Heart right ventricle (tissue), 16 donors: ENCODE measurements around the gene TRMT112. TPM values are rescaled to one million over a fixed set of nuclear protein-coding genes. Genes with fewer than 3 reads are reported as not detected.

Experiments
- ATAC-seq, 8 donors: fragments of 200-7000 bp; cut with Tn5 transposase; one replicate each; pipeline ENCODE4 v1.9.1; 2020; ENCODE audit warnings: mild to moderate bottlenecking in 8 of 8, moderate library complexity in 8 of 8, moderate number of reproducible peaks in 1 of 8
- DNase-seq, 2 donors: peaks; one replicate each; pipeline ENCODE4 v3.0.0-alpha.2; 2020
- H3K27ac ChIP-seq, 10 donors: fragments of 200-600 bp; sonication (generic) in 2 of 10; one replicate each; pipeline versions ENCODE4 v1.5.0 to v1.8.0; 2020 to 2022; ENCODE audit warnings: mild to moderate bottlenecking in 3 of 10
- H3K27me3 ChIP-seq, 7 donors: fragments of 200-600 bp; one replicate each; pipeline ENCODE4 v1.8.0; 2021 to 2022; ENCODE audit warnings: mild to moderate bottlenecking in 2 of 7
- H3K36me3 ChIP-seq, 9 donors: fragments of 200-600 bp; sonication (generic) in 1 of 9; one replicate each; pipeline versions ENCODE4 v1.5.0 to v1.8.0; 2020 to 2022; ENCODE audit warnings: mild to moderate bottlenecking in 2 of 9
- H3K4me1 ChIP-seq, 9 donors: fragments of 200-600 bp; sonication (generic) in 1 of 9; one replicate each; pipeline versions ENCODE4 v1.5.0 to v1.8.0; 2020 to 2022; ENCODE audit warnings: mild to moderate bottlenecking in 4 of 9
- H3K4me3 ChIP-seq, 10 donors: fragments of 200-600 bp; sonication (generic) in 2 of 10; one replicate each; pipeline versions ENCODE4 v1.5.0 to v1.8.0; 2020 to 2022; ENCODE audit warnings: mild to moderate bottlenecking in 7 of 10, moderate library complexity in 2 of 10
- H3K9me3 ChIP-seq, 11 donors: fragments of 200-600 bp in 10 of 11; sonication (generic) in 2 of 11; one replicate each; pipeline versions ENCODE4 v1.5.0 to v1.8.0; 2013 to 2022; ENCODE audit warnings: mild to moderate bottlenecking in 2 of 11, control low read depth in 1 of 11, moderate library complexity in 1 of 11
- WGBS, 2 donors: extraction: QIAGEN DNeasy Blood & Tissue Kit; methylation state at CpG; one replicate each; pipeline ENCODE4 v1.1.7; 2013; ENCODE audit warnings: inconsistent platforms in 1 of 2; 5-methylcytosine and 5-hydroxymethylcytosine counted together
- intact Hi-C, 10 donors: fragments of 100-400 bp; cut with DNase I; formaldehyde crosslinking; loops; one replicate each; pipeline versions ENCODE4 v1.11.1 to v1.14.2; 2022
- polyA plus RNA-seq, 2 donors: library from polyadenylated mRNA; stranded (reverse); fragments of 200-250 nt; gene quantifications; one replicate each; pipeline ENCODE4 v1.2.3, GENCODE V29; 2013
- total RNA-seq, 10 donors: library from RNA; stranded (reverse); fragmentation: NEBNext Ultra II Directional in 3 of 10; extraction: Animal tissue kit (Norgen Biotek cat#: 25700) in 3 of 10; gene quantifications; one replicate each; pipeline versions ENCODE4 v1.2.1 to v1.2.4, GENCODE V29; 2021 to 2023
- TF ChIP-seq, protein P1 (sequence below), 9 donors: fragments of 200-600 bp; sonication (generic) in 2 of 9; IDR thresholded peaks; one replicate each; pipeline versions ENCODE4 v1.5.0 to v1.8.0; 2021 to 2022; ENCODE audit warnings: antibody characterized with exemption in 9 of 9, mild to moderate bottlenecking in 5 of 9, moderate library complexity in 1 of 9
- donor health status: Arrhythmogenic right ventricular cardiomyopathy.
- donor health status: ischemic (EF 13 %, LVEDD 7.1; RV severe dilation, severe dysfunction).
- donor health status: healthy with polysubstance abuse.
- donor health status: DM: no; HTN: yes; CAD: no.
- donor health status: DM: no; HTN: no; CAD: no.
- donor health status: ischemic (EF 25% LVEDD 6.9; RV normal size, moderate dysfunction).
- donor health status: ischemic (EF 25% LVEDD 5.7; RV mildly dilated, moderate dysfunction).
- donor health status: healthy.
- donor health status: DM: yes; HTN: yes; CAD: no.
- donor health status: Ischemic cardiomyopathy.
- donor health status: ischemic (EF 35%, LVEDD 5.7; RV mildly dilated, moderate dysfunction).
- donor health status: nonischemic (EF 11% LVEDD 7.7; RV severe dilation, severe dysfunction).
- donor health status: DM: yes; HTN: yes; CAD: no.
- donor health status: PGD.
- donor health status: ischemic (EF 29% LVEDD 5.4; RV normal size, mild dysfunction).
- donor health status: nonischemic (EF 23%, LVEDD 6.1; RV moderate dilation, normal function).

The TRMT112 gene
- total and polyA plus RNA-seq, 12 donors: 68.7 to 208 (median 92.2) TPM

GRCh38 chr11:64296830-64297698 is 20.3 kb downstream of the TRMT112 start:
- TF ChIP-seq, protein P1, sequence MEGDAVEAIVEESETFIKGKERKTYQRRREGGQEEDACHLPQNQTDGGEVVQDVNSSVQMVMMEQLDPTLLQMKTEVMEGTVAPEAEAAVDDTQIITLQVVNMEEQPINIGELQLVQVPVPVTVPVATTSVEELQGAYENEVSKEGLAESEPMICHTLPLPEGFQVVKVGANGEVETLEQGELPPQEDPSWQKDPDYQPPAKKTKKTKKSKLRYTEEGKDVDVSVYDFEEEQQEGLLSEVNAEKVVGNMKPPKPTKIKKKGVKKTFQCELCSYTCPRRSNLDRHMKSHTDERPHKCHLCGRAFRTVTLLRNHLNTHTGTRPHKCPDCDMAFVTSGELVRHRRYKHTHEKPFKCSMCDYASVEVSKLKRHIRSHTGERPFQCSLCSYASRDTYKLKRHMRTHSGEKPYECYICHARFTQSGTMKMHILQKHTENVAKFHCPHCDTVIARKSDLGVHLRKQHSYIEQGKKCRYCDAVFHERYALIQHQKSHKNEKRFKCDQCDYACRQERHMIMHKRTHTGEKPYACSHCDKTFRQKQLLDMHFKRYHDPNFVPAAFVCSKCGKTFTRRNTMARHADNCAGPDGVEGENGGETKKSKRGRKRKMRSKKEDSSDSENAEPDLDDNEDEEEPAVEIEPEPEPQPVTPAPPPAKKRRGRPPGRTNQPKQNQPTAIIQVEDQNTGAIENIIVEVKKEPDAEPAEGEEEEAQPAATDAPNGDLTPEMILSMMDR (IDR thresholded peaks at IDR 0.05): no peak
- H3K27ac ChIP-seq: no peak overlapping the region
- DNase-seq (no peak), ATAC-seq (no peak)
- H3K4me1 ChIP-seq: peaks cover 14 to 40% (median 33%) of the 10 kb centered on the region in 9 donors
- peaks cover 11 to 97% (median 91%) of the 10 kb centered on the region in 7 donors for H3K27me3 ChIP-seq
- no peaks in the 10 kb centered on the region for H3K9me3 ChIP-seq
- intact Hi-C loops: loop anchor here in 2 of 10 donors (5.0 kb wide), 1 partner anchor 90 kb away; the partner anchor contains the start of gene FERMT3 (in 2 of the 2)
- H3K4me3 ChIP-seq: no peak overlapping the region
- WGBS, 2 donors: 12 to 14% methylated on average over 34 of the region's 34 CpGs
- no peaks in the 10 kb centered on the region for H3K36me3 ChIP-seq

- H3K27ac ChIP-seq: no peak overlapping the region
- H3K27me3 ChIP-seq: peaks cover 19 to 97% (median 91%) of the 10 kb centered on the region in 7 donors
- no peaks in the 10 kb centered on the region for H3K9me3 ChIP-seq
- 43 to 71% methylated on average over 1 of the region's 1 CpG for WGBS, 2 donors
- H3K4me3 ChIP-seq: no peak overlapping the region
- H3K36me3 ChIP-seq: no peaks in the 10 kb centered on the region
- TF ChIP-seq, protein P1 (IDR thresholded peaks at IDR 0.05): no peak
- intact Hi-C loops: loop anchor here in 2 of 10 donors (5.0 kb wide), 1 partner anchor 89 kb away; the partner anchor contains the start of gene FERMT3 (in 2 of the 2)
- ATAC-seq: no peak
- no peak for DNase-seq
- peaks cover 19 to 44% (median 35%) of the 10 kb centered on the region in 9 donors for H3K4me1 ChIP-seq
These were observed 21.1 kb downstream of the TRMT112 start for GRCh38 chr11:64296236-64296635.

GRCh38 chr11:64295760-64296159 is 21.6 kb downstream of the TRMT112 start:
- Histone ChIP-seq H3K4me1 (peaks cover 19 to 43% (median 34%) of the 10 kb centered on the region in 9 donors), H3K36me3 (no peaks in the 10 kb centered on the region), H3K4me3 (no peak overlapping the region), H3K9me3 (no peaks in the 10 kb centered on the region), H3K27me3 (peaks cover 23 to 100% (median 96%) of the 10 kb centered on the region in 7 donors), H3K27ac (no peak overlapping the region)
- intact Hi-C loops: loop anchor here in 2 of 10 donors (5.0 kb wide), 1 partner anchor 88 kb away; the partner anchor contains the start of gene FERMT3 (in 2 of the 2)
- DNase-seq: no peak
- TF ChIP-seq, protein P1 (IDR thresholded peaks at IDR 0.05): no peak
- 90 to 96% methylated on average over 4 of the region's 4 CpGs for WGBS, 2 donors
- no peak for ATAC-seq

GRCh38 chr11:64294774-64295173 is 22.6 kb downstream of the TRMT112 start:
- peaks cover 10 to 33% (median 24%) of the 10 kb centered on the region in 9 donors for H3K4me1 ChIP-seq
- H3K27ac ChIP-seq: no peak overlapping the region
- 51 to 58% methylated on average over 3 of the region's 3 CpGs for WGBS, 2 donors
- intact Hi-C loops: loop anchor here in 2 of 10 donors (5.0 kb wide), 1 partner anchor 87 kb away; the partner anchor contains the start of gene FERMT3 (in 2 of the 2)
- H3K4me3 ChIP-seq: no peak overlapping the region
- no peaks in the 10 kb centered on the region for H3K9me3 ChIP-seq
- TF ChIP-seq, protein P1 (IDR thresholded peaks at IDR 0.05): no peak
- DNase-seq: no peak
- peaks cover 23 to 100% (median 98%) of the 10 kb centered on the region in 7 donors for H3K27me3 ChIP-seq
- H3K36me3 ChIP-seq: no peaks in the 10 kb centered on the region
- no peak for ATAC-seq
